Stimulated activated naive CD8-positive, alpha-beta T cell treated with anti-CD3 and anti-CD28 coated beads, Interleukin-15, amount 100 ng/mL, for 72 hours (primary cell): ENCODE results near the gene NVL.

Experiments used
- ATAC-seq: fragments of 150-1000 bp; cut with Tn5 transposase; 2 replicates; pipeline ENCODE4 v1.10.0; 2021; ENCODE audit warnings: mild to moderate bottlenecking, moderate library complexity
- DNase-seq, 2 donors: peaks; one replicate each; pipeline ENCODE4 v3.0.0; 2021 to 2022
- H3K27ac Mint-ChIP-seq, 2 donors: one replicate each; pipeline ENCODE4 v1.8.0; 2022; ENCODE audit warnings: mild to moderate bottlenecking in 2 of 2, mixed read lengths in 2 of 2, moderate library complexity in 2 of 2
- H3K27me3 Mint-ChIP-seq: one replicate; pipeline ENCODE4 v1.8.0; 2022; ENCODE audit warnings: mixed read lengths
- H3K4me1 Mint-ChIP-seq: one replicate; pipeline ENCODE4 v1.8.0; 2022; ENCODE audit warnings: mild to moderate bottlenecking, mixed read lengths
- H3K4me3 Mint-ChIP-seq, 2 donors: one replicate each; pipeline ENCODE4 v1.8.0; 2022; ENCODE audit warnings: mild to moderate bottlenecking in 2 of 2, mixed read lengths in 2 of 2, moderate library complexity in 1 of 2
- H3K9me3 Mint-ChIP-seq, 2 donors: one replicate each; pipeline ENCODE4 v1.8.0; 2022; ENCODE audit warnings: mixed read lengths in 2 of 2

Gene NVL

GRCh38 chr1:224271106-224271505, 58.9 kb downstream of the NVL start:
- Mint-ChIP-seq H3K9me3 (no peaks in the 10 kb centered on the region), H3K4me1 (no peaks in the 10 kb centered on the region), H3K27ac (no peak overlapping the region), H3K27me3 (no peaks in the 10 kb centered on the region), H3K4me3 (no peak overlapping the region)
- DNase-seq: no peak
- ATAC-seq: no peak

- no peaks in the 10 kb centered on the region for H3K27me3 Mint-ChIP-seq
- H3K27ac Mint-ChIP-seq: no peak overlapping the region
- no peak overlapping the region for H3K4me3 Mint-ChIP-seq
- H3K9me3 Mint-ChIP-seq: no peaks in the 10 kb centered on the region
- DNase-seq (no peak), ATAC-seq (no peak)
- H3K4me1 Mint-ChIP-seq: peaks cover under 1% of the 10 kb centered on the region
Measured at GRCh38 chr1:224267925-224268324, 62.0 kb downstream of the NVL start.

DNA sequence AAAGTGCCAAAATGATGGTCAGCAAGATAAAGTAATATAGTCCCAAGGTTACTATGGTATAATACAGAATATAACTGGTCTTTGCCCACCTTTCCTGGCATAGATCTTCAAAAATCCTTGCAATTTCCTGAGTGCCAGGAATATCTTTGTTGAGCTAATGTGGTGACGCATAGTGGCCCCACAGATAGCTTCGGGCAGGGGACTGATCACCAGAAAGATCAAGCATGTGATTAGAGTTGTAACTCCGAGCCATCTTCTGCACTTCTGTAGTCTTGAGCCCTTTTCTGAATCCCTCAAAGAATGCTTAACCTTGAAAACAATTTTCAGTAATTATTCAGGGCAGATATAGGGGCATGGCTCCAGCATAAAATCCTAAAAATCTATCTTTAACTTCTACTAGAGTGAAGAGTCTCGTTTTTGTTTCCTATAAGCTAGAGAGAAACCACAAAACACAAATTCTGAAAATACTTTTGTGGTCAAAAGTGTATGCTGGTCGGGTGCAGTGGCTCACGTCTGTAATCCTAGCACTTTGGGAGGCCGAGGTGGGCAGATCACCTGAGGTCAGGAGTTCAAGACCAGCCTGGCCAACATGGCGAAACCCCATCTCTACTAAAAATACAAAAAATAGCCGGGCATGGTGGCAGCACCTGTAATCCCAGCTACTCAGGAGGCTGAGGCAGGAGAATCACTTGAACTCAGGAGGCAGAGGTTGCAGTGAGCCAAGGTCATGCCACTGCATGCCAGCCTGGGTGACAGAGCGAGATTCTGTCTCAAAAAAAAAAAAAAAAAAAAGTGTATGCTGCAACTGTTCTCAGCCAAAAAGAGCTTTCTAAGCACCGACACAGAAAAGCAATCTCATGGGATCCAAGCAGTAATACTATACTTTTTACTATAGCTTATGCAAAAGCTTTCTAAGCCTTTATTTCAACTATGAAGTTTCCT, 62.8 kb downstream of the NVL start:
- Mint-ChIP-seq H3K27me3 (no peaks in the 10 kb centered on the region), H3K27ac (no peak overlapping the region), H3K9me3 (no peaks in the 10 kb centered on the region), H3K4me1 (peaks cover 8% of the 10 kb centered on the region), H3K4me3 (no peak overlapping the region)
- ATAC-seq (no peak), DNase-seq (no peak)

- no peak for ATAC-seq
- no peaks in the 10 kb centered on the region for H3K27me3 Mint-ChIP-seq
- H3K9me3 Mint-ChIP-seq: no peaks in the 10 kb centered on the region
- DNase-seq: no peak
- no peak overlapping the region for H3K4me3 Mint-ChIP-seq
- peaks cover 17% of the 10 kb centered on the region for H3K4me1 Mint-ChIP-seq
- H3K27ac Mint-ChIP-seq: peak overlapping the region in 1 of 2 donors; percentile 55
Measured at GRCh38 chr1:224266105-224266914, 63.7 kb downstream of the NVL start.

- Mint-ChIP-seq H3K4me3 (no peak overlapping the region), H3K9me3 (no peaks in the 10 kb centered on the region), H3K27me3 (no peaks in the 10 kb centered on the region), H3K27ac (no peak overlapping the region), H3K4me1 (peaks cover 19% of the 10 kb centered on the region)
- DNase-seq (no peak), ATAC-seq (no peak)
Measured at GRCh38 chr1:224264321-224264720, 65.7 kb downstream of the NVL start.

- Mint-ChIP-seq H3K27ac (peak overlapping the region; percentile 3), H3K4me3 (no peak overlapping the region), H3K27me3 (no peaks in the 10 kb centered on the region), H3K9me3 (no peaks in the 10 kb centered on the region), H3K4me1 (peaks cover 19% of the 10 kb centered on the region)
- no peak for DNase-seq
- no peak for ATAC-seq
Measured at GRCh38 chr1:224262373-224263054, 67.5 kb downstream of the NVL start.

DNA sequence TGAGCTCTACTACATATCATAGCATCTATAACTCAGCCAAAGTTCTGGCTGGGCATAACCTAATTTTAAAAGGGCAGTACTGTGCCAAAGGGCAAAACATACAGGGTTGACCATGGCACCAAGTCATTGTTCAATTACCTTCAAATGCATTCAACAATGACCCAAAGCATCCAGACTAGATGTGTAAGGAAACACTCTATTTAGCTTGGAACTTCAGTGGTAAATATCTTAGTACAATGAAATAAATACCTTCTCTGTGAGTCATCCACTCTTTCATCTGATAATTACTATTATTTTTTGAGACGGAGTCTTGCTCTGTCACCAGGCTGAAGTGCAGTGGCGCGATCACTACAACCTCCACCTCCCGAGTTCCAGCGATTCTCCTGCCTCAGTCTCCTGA, 70.0 kb downstream of the NVL start:
- Mint-ChIP-seq H3K4me3 (no peak overlapping the region), H3K27me3 (no peaks in the 10 kb centered on the region), H3K27ac (no peak overlapping the region), H3K9me3 (no peaks in the 10 kb centered on the region), H3K4me1 (peaks cover 19% of the 10 kb centered on the region)
- ATAC-seq (no peak), DNase-seq (no peak)

- no peaks in the 10 kb centered on the region for H3K27me3 Mint-ChIP-seq
- no peak for DNase-seq
- peaks cover 19% of the 10 kb centered on the region for H3K4me1 Mint-ChIP-seq
- ATAC-seq: no peak
- H3K27ac Mint-ChIP-seq: no peak overlapping the region
- H3K9me3 Mint-ChIP-seq: no peaks in the 10 kb centered on the region
- H3K4me3 Mint-ChIP-seq: no peak overlapping the region
Measured at GRCh38 chr1:224258351-224258750, 71.6 kb downstream of the NVL start.

- DNase-seq: no peak
- no peak overlapping the region for H3K27ac Mint-ChIP-seq
- H3K9me3 Mint-ChIP-seq: no peaks in the 10 kb centered on the region
- H3K4me1 Mint-ChIP-seq: peaks cover 5% of the 10 kb centered on the region
- no peaks in the 10 kb centered on the region for H3K27me3 Mint-ChIP-seq
- ATAC-seq: no peak
- H3K4me3 Mint-ChIP-seq: no peak overlapping the region
Measured at GRCh38 chr1:224256640-224257039, 73.3 kb downstream of the NVL start.

DNA sequence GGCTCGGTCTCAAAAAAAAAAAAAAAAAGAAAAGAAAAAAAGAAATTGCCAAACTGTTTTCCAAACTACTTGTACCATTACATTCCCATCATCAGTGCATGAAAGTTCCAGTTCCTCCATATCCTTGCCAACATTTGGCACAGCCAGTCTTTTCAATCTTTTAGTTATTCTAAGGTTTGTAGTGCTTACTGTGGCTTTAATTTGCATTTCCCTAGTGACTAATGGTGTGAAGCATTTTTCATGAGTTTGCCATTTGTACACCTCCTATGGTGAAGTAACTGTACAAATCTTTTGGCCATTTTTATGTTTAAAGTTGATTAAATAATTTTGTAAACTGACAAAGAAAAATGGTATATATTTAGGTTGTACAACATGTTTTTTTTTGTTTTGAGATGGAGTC, 76.3 kb downstream of the NVL start:
- no peak for ATAC-seq
- DNase-seq: no peak
- H3K27ac Mint-ChIP-seq: no peak overlapping the region
- no peak overlapping the region for H3K4me3 Mint-ChIP-seq
- H3K9me3 Mint-ChIP-seq: no peaks in the 10 kb centered on the region
- no peaks in the 10 kb centered on the region for H3K4me1 Mint-ChIP-seq
- H3K27me3 Mint-ChIP-seq: no peaks in the 10 kb centered on the region

DNA sequence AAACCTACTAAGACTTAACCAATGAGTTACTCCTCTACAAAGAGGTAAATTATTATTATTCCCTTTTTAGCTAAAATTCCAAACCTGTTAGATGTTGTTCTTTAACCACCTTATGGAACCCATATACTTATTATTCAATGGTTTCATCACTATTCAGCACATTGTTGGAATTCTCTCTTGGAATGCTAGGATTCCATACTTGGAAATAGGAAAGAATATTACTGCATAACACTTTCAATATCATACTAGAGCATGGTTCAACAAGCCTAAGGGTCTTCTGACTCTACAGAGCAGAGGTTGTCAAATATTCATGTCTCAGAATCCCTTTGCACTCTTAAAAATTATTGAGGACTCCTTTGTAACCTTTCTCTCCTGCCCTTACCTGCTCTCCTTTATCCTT, 77.5 kb downstream of the NVL start:
- Mint-ChIP-seq H3K4me1 (no peaks in the 10 kb centered on the region), H3K27ac (no peak overlapping the region), H3K9me3 (no peaks in the 10 kb centered on the region), H3K4me3 (no peak overlapping the region), H3K27me3 (no peaks in the 10 kb centered on the region)
- ATAC-seq (no peak), DNase-seq (no peak)

DNA sequence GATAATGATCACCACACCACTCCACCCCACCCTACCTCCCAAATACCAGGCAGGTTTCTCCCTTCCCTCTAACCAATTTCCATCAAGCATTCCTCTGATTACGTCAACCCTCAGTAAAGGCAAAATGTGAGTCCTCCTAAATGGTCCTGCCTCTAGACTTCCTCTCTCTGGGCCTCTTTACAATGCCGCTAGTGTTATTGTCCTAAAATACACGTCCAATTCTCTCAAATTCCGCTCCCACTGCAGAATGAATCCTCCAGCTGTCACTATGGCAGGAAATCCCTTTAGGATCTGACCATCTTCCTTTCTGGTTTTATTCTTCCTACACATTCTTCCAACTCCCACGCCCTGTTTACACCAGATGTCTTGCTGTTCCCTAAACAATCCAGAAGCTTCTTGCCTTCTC, 78.2 kb downstream of the NVL start:
- Mint-ChIP-seq H3K9me3 (no peaks in the 10 kb centered on the region), H3K4me1 (no peaks in the 10 kb centered on the region), H3K27me3 (no peaks in the 10 kb centered on the region), H3K27ac (no peak overlapping the region), H3K4me3 (no peak overlapping the region)
- ATAC-seq (no peak), DNase-seq (no peak)

DNA sequence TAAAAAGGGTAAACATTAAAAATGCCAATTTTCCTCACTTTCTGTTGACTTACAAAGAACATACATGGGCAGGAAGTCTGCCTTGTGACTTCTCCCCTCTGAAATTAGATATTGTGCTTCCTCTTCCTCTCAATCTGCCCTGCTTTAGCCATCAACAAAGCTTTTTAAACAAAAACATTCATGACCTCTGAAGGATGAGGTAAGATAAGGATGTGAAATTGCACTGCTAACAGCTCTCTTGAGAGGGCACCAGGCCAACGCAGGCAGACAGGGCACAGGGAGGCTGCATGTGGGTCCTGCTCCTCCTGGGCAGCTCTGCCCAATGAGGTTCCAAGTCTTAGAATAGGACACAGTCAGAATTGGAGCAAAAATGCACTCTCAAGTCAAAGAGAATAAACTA, 84.8 kb downstream of the NVL start:
- no peak overlapping the region for H3K4me3 Mint-ChIP-seq
- peaks cover 7% of the 10 kb centered on the region for H3K4me1 Mint-ChIP-seq
- peak; percentile 65 for ATAC-seq
- H3K27me3 Mint-ChIP-seq: no peaks in the 10 kb centered on the region
- H3K9me3 Mint-ChIP-seq: no peaks in the 10 kb centered on the region
- peak overlapping the region; percentile 31 to 92 for H3K27ac Mint-ChIP-seq
- DNase-seq: no peak

GRCh38 chr1:224238756-224239155, 91.2 kb downstream of the NVL start:
- DNase-seq: no peak
- H3K4me3 Mint-ChIP-seq: no peak overlapping the region
- no peaks in the 10 kb centered on the region for H3K27me3 Mint-ChIP-seq
- H3K9me3 Mint-ChIP-seq: no peaks in the 10 kb centered on the region
- H3K4me1 Mint-ChIP-seq: no peaks in the 10 kb centered on the region
- ATAC-seq: no peak
- H3K27ac Mint-ChIP-seq: no peak overlapping the region

GRCh38 chr1:224238212-224238611, 91.8 kb downstream of the NVL start:
- Mint-ChIP-seq H3K27me3 (no peaks in the 10 kb centered on the region), H3K9me3 (no peaks in the 10 kb centered on the region), H3K27ac (no peak overlapping the region), H3K4me1 (no peaks in the 10 kb centered on the region), H3K4me3 (no peak overlapping the region)
- DNase-seq (no peak), ATAC-seq (no peak)
